Thoracic aorta (tissue), 2 donors: ENCODE results near the gene CDK2AP2. TPM values are rescaled to one million over a fixed set of nuclear protein-coding genes. Genes with fewer than 3 reads are reported as not detected.
"Not testable (repeated sequence)": the region's sequence is repeated elsewhere in the genome, so short reads cannot be mapped to it uniquely, and the experiment has no call there.

ENCODE experiments used
- ATAC-seq: fragments of 150-250 bp; one replicate; pipeline ENCODE4 v1.8.0; 2017; ENCODE audit warnings: low read depth; ENCODE audit not compliant: insufficient number of reproducible peaks, low FRiP score
- DNase-seq: peaks from one replicate; pipeline ENCODE4 v3.0.0-alpha.2; 2020; ENCODE audit warnings: low spot score
- H3K27ac ChIP-seq, 2 donors: fragments of 200-600 bp; sonication (generic); 1 replicate in 1 of 2; 2 replicates in 1 of 2; pipeline ENCODE4 v1.5.1; 2016; ENCODE audit warnings: mild to moderate bottlenecking in 2 of 2, moderate library complexity in 2 of 2
- H3K27me3 ChIP-seq: fragments of 200-600 bp; sonication (generic); replicated peaks from 2 replicates; pipeline ENCODE4 v1.6.0; 2016; ENCODE audit warnings: mild to moderate bottlenecking; ENCODE audit not compliant: insufficient read depth
- H3K36me3 ChIP-seq: fragments of 200-600 bp; sonication (generic); one replicate; pipeline ENCODE4 v1.5.1; 2016
- H3K4me1 ChIP-seq, 2 donors: fragments of 200-600 bp; sonication (generic); 1 replicate in 1 of 2; 2 replicates in 1 of 2; pipeline versions ENCODE4 v1.5.1 to v1.6.0; 2016; ENCODE audit warnings: low read depth in 2 of 2, mild to moderate bottlenecking in 1 of 2; ENCODE audit not compliant: control insufficient read depth in 1 of 2
- H3K4me3 ChIP-seq: fragments of 200-600 bp; sonication (generic); 2 replicates; pipeline ENCODE4 v1.5.1; 2016; ENCODE audit warnings: mild to moderate bottlenecking
- H3K9me3 ChIP-seq: fragments of 200-600 bp; sonication (generic); 2 replicates; pipeline ENCODE4 v1.5.1; 2016
- CTCF ChIP-seq: fragments of 200-600 bp; sonication (generic); IDR thresholded peaks from one replicate; pipeline ENCODE4 v1.5.1; 2019; ENCODE audit warnings: antibody characterized with exemption
- total RNA-seq, 2 donors: library from RNA; depleted of rRNA; stranded (reverse); fragments of >200 nt; gene quantifications; one replicate each; pipeline versions ENCODE4 v1.1.0 to v1.2.3, GENCODE V29; 2016

CDK2AP2 gene
- total RNA-seq, 2 donors from 2014 or later: 53.3 to 73.4 TPM

- no peak for TF ChIP-seq CTCF
- ATAC-seq: no peak
Measured at GRCh38 chr11:67484847-67485311, 23.1 kb downstream of the CDK2AP2 start.

GRCh38 chr11:67483831-67484665 is 23.9 kb downstream of the CDK2AP2 start:
- Histone ChIP-seq H3K27ac (peak overlapping the region in 1 of 2 donors; percentile 75), H3K27me3 (no peaks in the 10 kb centered on the region), H3K36me3 (peaks cover 4% of the 10 kb centered on the region), H3K4me3 (peak overlapping the region; percentile 72), H3K9me3 (no peaks in the 10 kb centered on the region), H3K4me1 (peaks cover 18 to 27% of the 10 kb centered on the region in 2 donors)
- ATAC-seq (no peak), DNase-seq (no peak)
- no peak for TF ChIP-seq CTCF

More at GRCh38 chr11:67484847-67485311, 23.1 kb downstream of the CDK2AP2 start:
- H3K4me1 ChIP-seq: peaks cover 18 to 27% of the 10 kb centered on the region in 2 donors
- no peak overlapping the region for H3K27ac ChIP-seq
- no peaks in the 10 kb centered on the region for H3K27me3 ChIP-seq
- no peaks in the 10 kb centered on the region for H3K9me3 ChIP-seq
- peak overlapping the region; percentile 7 for H3K4me3 ChIP-seq
- H3K36me3 ChIP-seq: peaks cover 4% of the 10 kb centered on the region
- DNase-seq: no peak

GRCh38 chr11:67482827-67483798 is 24.8 kb downstream of the CDK2AP2 start, which contains the start of gene AIP:
TSS of gene AIP (plus strand) at chr11:67483026. CDS start at chr11:67483159, 133 bp downstream.
- H3K4me3 ChIP-seq: peak within 1 kb of the TSS; percentile 72
- peaks cover 4% of the 10 kb centered on the region for H3K36me3 ChIP-seq
- DNase-seq (peak; percentile 92), ATAC-seq (peak; percentile 98)
- H3K9me3 ChIP-seq: no peaks in the 10 kb centered on the region
- H3K27me3 ChIP-seq: no peaks in the 10 kb centered on the region
- peak within 1 kb of the TSS; percentile 75 to 78 for H3K27ac ChIP-seq
- H3K4me1 ChIP-seq: peaks cover 18 to 27% of the 10 kb centered on the region in 2 donors
- TF ChIP-seq CTCF: no peak

- no peaks in the 10 kb centered on the region for H3K36me3 ChIP-seq
- H3K4me3 ChIP-seq: peak overlapping the region; percentile 72
- DNase-seq: no peak
- no peak for TF ChIP-seq CTCF
- H3K27ac ChIP-seq: peak overlapping the region; percentile 75 to 78
- H3K9me3 ChIP-seq: no peaks in the 10 kb centered on the region
- ATAC-seq: no peak
- H3K4me1 ChIP-seq: peaks cover 18 to 27% of the 10 kb centered on the region in 2 donors
- no peaks in the 10 kb centered on the region for H3K27me3 ChIP-seq
Measured at GRCh38 chr11:67482275-67482826, 25.6 kb downstream of the CDK2AP2 start.

GRCh38 chr11:67477344-67478050 is 30.5 kb downstream of the CDK2AP2 start:
- H3K36me3 ChIP-seq, H3K4me3 ChIP-seq: not testable (repeated sequence)

GRCh38 chr11:67476692-67477091 is 31.3 kb downstream of the CDK2AP2 start:
- H3K36me3 ChIP-seq, H3K27ac ChIP-seq, H3K9me3 ChIP-seq, H3K4me3 ChIP-seq, DNase-seq, H3K4me1 ChIP-seq, H3K27me3 ChIP-seq, ATAC-seq: not testable (repeated sequence)

More at GRCh38 chr11:67477344-67478050, 30.5 kb downstream of the CDK2AP2 start:
- DNase-seq, H3K27me3 ChIP-seq, H3K4me1 ChIP-seq, H3K9me3 ChIP-seq, H3K27ac ChIP-seq, ATAC-seq: not testable (repeated sequence)
